D721Med (cell line): Measurements from ENCODE around the gene SYT8.
"Not testable (repeated sequence)": the region's sequence is repeated elsewhere in the genome, so short reads cannot be mapped to it uniquely, and the experiment has no call there.

Source experiments
- DNase-seq: peaks from one replicate; pipeline ENCODE4 v3.0.0; 2011; ENCODE audit warnings: low spot score; ENCODE audit not compliant: insufficient read length
- FAIRE-seq: peaks from 2 replicates; lab custom pipeline; 2011; peaks lifted over from hg19 to GRCh38; lab: Jason Lieb, UNC
- CTCF ChIP-seq: IDR thresholded peaks from 2 replicates; pipeline ENCODE4 v1.5.1; 2012; ENCODE audit warnings: mild to moderate bottlenecking, control low read depth; ENCODE audit not compliant: insufficient read depth; ENCODE audit errors: missing control alignments

Gene SYT8

GRCh38 chr11:1869427-1870325 lies 34.9 kb downstream of the SYT8 start:
- DNase-seq (no peak), FAIRE-seq (no peak)
- TF ChIP-seq CTCF = no peak

GRCh38 chr11:1870326-1870696 lies 35.5 kb downstream of the SYT8 start:
- DNase-seq (no peak), FAIRE-seq (no peak)
- TF ChIP-seq CTCF = no peak

GRCh38 chr11:1870721-1871466 lies 36.1 kb downstream of the SYT8 start:
- FAIRE-seq = no peak
- no peak for DNase-seq
- no peak for TF ChIP-seq CTCF

- FAIRE-seq = no peak
- TF ChIP-seq CTCF = no peak
These were observed 36.7 kb downstream of the SYT8 start for GRCh38 chr11:1871531-1871930.

GRCh38 chr11:1872267-1872985 lies 37.6 kb downstream of the SYT8 start:
- no peak for FAIRE-seq
- DNase-seq = no peak
- TF ChIP-seq CTCF = no peak

More at GRCh38 chr11:1871531-1871930, 36.7 kb downstream of the SYT8 start:
- no peak for DNase-seq

- no peak for TF ChIP-seq CTCF
- DNase-seq (no peak), FAIRE-seq (no peak)
These were observed 38.4 kb downstream of the SYT8 start for GRCh38 chr11:1873048-1873812.

GRCh38 chr11:1873813-1874150 lies 39.0 kb downstream of the SYT8 start:
- not testable (repeated sequence) for DNase-seq, FAIRE-seq

- DNase-seq, FAIRE-seq: not testable (repeated sequence)
These were observed 39.8 kb downstream of the SYT8 start for GRCh38 chr11:1874441-1875092.
